ENCODE measurements around the gene BTLA. TPM values are rescaled to one million over a fixed set of nuclear protein-coding genes. Genes with fewer than 3 reads are reported as not detected.

BTLA gene
- total and polyA plus RNA-seq, 2 of the 8 experiments (the other 6 are each of a cell fraction or from before 2014, with no cell fraction given), result not detected

DNA sequence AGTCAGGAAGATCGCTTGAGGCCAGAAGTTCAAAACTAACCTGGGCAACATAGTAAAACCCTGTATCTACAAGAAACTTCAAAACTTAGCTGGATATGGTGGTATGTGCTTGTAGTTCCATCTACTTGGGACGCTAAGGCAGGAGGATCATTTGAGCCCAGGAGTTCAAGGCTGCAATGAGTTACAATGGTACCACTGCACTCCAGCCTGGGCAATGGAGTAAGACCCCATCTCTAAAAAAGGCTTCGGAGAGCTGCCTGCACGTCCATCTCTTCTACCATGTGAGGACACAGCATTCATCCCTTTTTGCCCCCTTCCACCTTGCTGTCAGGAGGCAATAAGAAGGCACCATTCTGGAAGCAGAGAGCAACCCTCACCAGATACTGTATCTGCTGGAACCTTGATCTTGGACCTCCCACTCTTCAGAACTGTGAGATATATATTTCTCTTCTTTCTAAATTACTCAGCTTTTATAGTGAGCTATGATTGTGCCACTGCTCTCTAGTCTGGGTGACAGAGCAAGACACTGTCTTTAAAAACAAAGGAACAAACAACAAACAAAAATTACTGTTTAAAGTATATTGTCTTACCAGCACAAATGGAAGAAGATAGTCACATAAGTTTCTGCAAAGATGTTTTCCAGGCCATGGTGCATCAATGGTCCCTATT is 4.2 kb upstream of the BTLA start:
- H3K56ac ChIP-seq (replicated peaks; ENCODE audit: insufficient read length, low read depth, low read length), result no peak overlapping the region
- H2BK15ac ChIP-seq (ENCODE audit: low read length), result no peak overlapping the region
- H3K36me3 ChIP-seq (ENCODE audit: control insufficient read depth in 2 of 4, insufficient read depth in 4 of 4, low read length in 3 of 4), result no peaks in the 10 kb centered on the region
- no peaks in the 10 kb centered on the region for H3K79me1 ChIP-seq (ENCODE audit: low read depth, low read length)
- POLR2A ChIA-PET (ENCODE audit: partially characterized antibody), result no interaction called here
- H2BK20ac ChIP-seq (ENCODE audit: low read length), result no peak overlapping the region
- 0 out of 7 replicates have a peak, but pooled peaks cover 0 to 2% (median 0%) of the 10 kb centered on the region in 4 experiments for H3K4me1 ChIP-seq (replicated peaks in 1 of 4; ENCODE audit: control insufficient read depth in 3 of 4, insufficient read depth in 4 of 4, low read length in 3 of 4)
- no peak overlapping the region for H3K18ac ChIP-seq (ENCODE audit: extremely low read depth, low read length)
- H4K20me1 ChIP-seq (replicated peaks in 1 of 2; ENCODE audit: control insufficient read depth in 1 of 2, insufficient read depth in 2 of 2, low read length in 2 of 2), result no peaks in the 10 kb centered on the region
- H4K91ac ChIP-seq (replicated peaks; ENCODE audit: insufficient read length, low read length), result no peak overlapping the region
- FAIRE-seq, result no peak
- H2BK120ac ChIP-seq (replicated peaks; ENCODE audit: low read depth, low read length), result no peak overlapping the region
- no peaks in the 10 kb centered on the region for H3K23me2 ChIP-seq (ENCODE audit: low read depth, low read length)
- DNase-seq (ENCODE audit: low read depth in 1 of 2, low spot score in 2 of 2), result no peak
- no peak overlapping the region for H2BK12ac ChIP-seq (ENCODE audit: low read depth, low read length)
- no peak overlapping the region for H2BK5ac ChIP-seq (ENCODE audit: low read depth, low read length)
- H2AFZ ChIP-seq (ENCODE audit: low read length), result no peak overlapping the region
- H4K8ac ChIP-seq (ENCODE audit: extremely low read depth, insufficient read depth, low read length), result no peak overlapping the region
- no peak overlapping the region for H3K23ac ChIP-seq (ENCODE audit: insufficient read length)
- H3K4me3 ChIP-seq (ENCODE audit: extremely low read depth in 1 of 4, insufficient read depth in 2 of 4, low read depth in 3 of 4, low read length in 4 of 4), result no peak overlapping the region
- no peak overlapping the region for H3K27ac ChIP-seq (ENCODE audit: low read depth, low read length)
- H3K27me3 ChIP-seq (replicated peaks in 1 of 4; ENCODE audit: control insufficient read depth in 3 of 4, extremely low read depth in 1 of 4, insufficient read depth in 3 of 4, low read length in 3 of 4), result peaks cover 0 to 1% (median 0%) of the 10 kb centered on the region in 4 experiments; a peak in 1 of 7 replicates
- no peak overlapping the region for H3K4ac ChIP-seq (replicated peaks; ENCODE audit: insufficient read length, low read depth, low read length)
- 96% methylated on average over 4 of the region's 4 CpGs; no CpG with 5 or more reads in 1 of the 2 experiments for WGBS, 2 experiments (ENCODE audit: extremely low coverage in 1 of 2, insufficient coverage in 1 of 2, insufficient read length in 1 of 2, insufficient replicate concordance in 2 of 2, low coverage in 1 of 2, low lambda C conversion rate in 2 of 2, missing lambda C conversion rate in 1 of 2)
- no peak overlapping the region for H2AK5ac ChIP-seq (ENCODE audit: low read depth, low read length)
- no peak overlapping the region for H3K14ac ChIP-seq (ENCODE audit: insufficient read length)
- no peaks in the 10 kb centered on the region; a peak in 1 of 4 replicates for H3K9me3 ChIP-seq (ENCODE audit: insufficient read depth in 2 of 2, low read depth in 1 of 2, low read length in 1 of 2)
- H3K4me2 ChIP-seq (ENCODE audit: insufficient read depth in 1 of 2, low read depth in 2 of 2, low read length in 2 of 2), result no peak overlapping the region
- no peak overlapping the region for H4K5ac ChIP-seq (ENCODE audit: insufficient read length, low read depth, low read length)
- H3K79me2 ChIP-seq (ENCODE audit: control insufficient read depth in 1 of 2, insufficient read depth in 2 of 2, low read length in 2 of 2), result no peaks in the 10 kb centered on the region
- CTCF ChIA-PET (ENCODE audit: partially characterized antibody), result interaction anchor here (0.6 to 1.9 kb wide), 8 partner anchors 20 to 460 kb away, joined by 3 to 8 read pairs (median 3); no protein-coding TSS in a partner anchor
- no peak overlapping the region for H3K9ac ChIP-seq (replicated peaks in 1 of 4; ENCODE audit: extremely low read depth in 1 of 4, low read depth in 3 of 4, low read length in 3 of 4)
- no peak for TF ChIP-seq JUND (IDR thresholded peaks at IDR 0.05; ENCODE audit: low read length)
- no peak for TF ChIP-seq TCF12 (IDR thresholded peaks at IDR 0.05; ENCODE audit: low read depth, low read length)
- no peak for TF ChIP-seq RAD21 (IDR thresholded peaks at IDR 0.05 in 1 of 2, conservative IDR thresholded peaks at IDR 0.05 in 1 of 2; ENCODE audit: low read depth in 2 of 2, low read length in 2 of 2)
- TF ChIP-seq SP2 (IDR thresholded peaks at IDR 0.05; ENCODE audit: low read length), result no peak
- no peak for TF ChIP-seq CEBPB (IDR thresholded peaks at IDR 0.05; ENCODE audit: low read depth, low read length)
- TF ChIP-seq EGR1 (IDR thresholded peaks at IDR 0.05; ENCODE audit: borderline replicate concordance, low read depth, low read length), result no peak
- no peak for TF ChIP-seq SP4 (IDR thresholded peaks at IDR 0.05; ENCODE audit: low read length)
- no peak for TF ChIP-seq BACH1 (IDR thresholded peaks at IDR 0.05; ENCODE audit: low read length)
- no peak for TF ChIP-seq CHD2 (IDR thresholded peaks at IDR 0.05; ENCODE audit: low read length)
- no peak for TF ChIP-seq CTBP2 (IDR thresholded peaks at IDR 0.05; ENCODE audit: borderline replicate concordance, insufficient read depth, insufficient read length, low read length)
- TF ChIP-seq MAFK (IDR thresholded peaks at IDR 0.05; ENCODE audit: low read depth, low read length), result no peak
- TF ChIP-seq ATF2 (IDR thresholded peaks at IDR 0.05; ENCODE audit: low read length), result no peak

All from H1 (cell line).